Measurements from ENCODE around the gene CCNQ.

CCNQ gene

GRCh38 chrX:153595387-153595786 lies 3.6 kb downstream of the CCNQ start:
- no peak for DNase-seq

GRCh38 chrX:153593811-153594500 lies 5.0 kb downstream of the CCNQ start:
- no peak for DNase-seq

GRCh38 chrX:153592966-153593688 lies 5.8 kb downstream of the CCNQ start:
- no peak for DNase-seq

- DNase-seq: no peak
Measured at GRCh38 chrX:153592091-153592833, 6.7 kb downstream of the CCNQ start.

GRCh38 chrX:153590961-153591956 lies 7.7 kb downstream of the CCNQ start:
- no peak for DNase-seq

- DNase-seq: no peak
Measured at GRCh38 chrX:153588782-153589446, 10.0 kb downstream of the CCNQ start.

GRCh38 chrX:153588021-153588781 lies 10.7 kb downstream of the CCNQ start:
- DNase-seq: no peak

GRCh38 chrX:153587342-153587741 lies 11.6 kb downstream of the CCNQ start:
- no peak for DNase-seq

GRCh38 chrX:153585827-153586226 lies 13.1 kb downstream of the CCNQ start:
- no peak for DNase-seq

GRCh38 chrX:153583433-153583832 lies 15.5 kb downstream of the CCNQ start:
- no peak for DNase-seq

- no peak for DNase-seq
Measured at GRCh38 chrX:153582896-153583295, 16.0 kb downstream of the CCNQ start.

- DNase-seq: no peak
Measured at GRCh38 chrX:153580700-153581386, 18.1 kb downstream of the CCNQ start.

GRCh38 chrX:153578889-153579288 lies 20.1 kb downstream of the CCNQ start:
- no peak for DNase-seq

GRCh38 chrX:153578200-153578835 lies 20.6 kb downstream of the CCNQ start:
- DNase-seq: no peak

GRCh38 chrX:153576961-153577360 lies 22.0 kb downstream of the CCNQ start:
- DNase-seq: no peak

GRCh38 chrX:153576239-153576870 lies 22.6 kb downstream of the CCNQ start:
- DNase-seq: no peak

GRCh38 chrX:153573984-153574383 lies 25.0 kb downstream of the CCNQ start:
- no peak for DNase-seq

GRCh38 chrX:153572601-153573000 lies 26.3 kb downstream of the CCNQ start:
- no peak for DNase-seq

- no peak for DNase-seq
Measured at GRCh38 chrX:153571534-153571908, 27.4 kb downstream of the CCNQ start.

- DNase-seq: no peak
Measured at GRCh38 chrX:153569475-153569874, 29.5 kb downstream of the CCNQ start.
